Uterus (tissue), 4 donors: ENCODE results near the gene FGFR2. TPM values are rescaled to one million over a fixed set of nuclear protein-coding genes. Genes with fewer than 3 reads are reported as not detected.
A peak's percentile ranks its signal among the peaks of the same experiment; 100 is the strongest.
"Not testable (repeated sequence)": the region's sequence is repeated elsewhere in the genome, so short reads cannot be mapped to it uniquely, and the experiment has no call there.

Experiments used
- DNase-seq, 2 donors: peaks; one replicate each; pipeline ENCODE4 v3.0.0-alpha.2; 2019 to 2020
- H3K27ac ChIP-seq, 2 donors: fragments of 200-600 bp; sonication (generic); 1 replicate in 1 of 2; 2 replicates in 1 of 2; pipeline ENCODE4 v1.5.1; 2016 to 2018
- H3K27me3 ChIP-seq, 2 donors: fragments of 200-600 bp; sonication (generic); one replicate each; pipeline ENCODE4 v1.5.1; 2018 to 2019; ENCODE audit warnings: control low read depth in 1 of 2
- H3K36me3 ChIP-seq, 2 donors: fragments of 200-600 bp; sonication (generic); one replicate each; pipeline ENCODE4 v1.5.1; 2019; ENCODE audit warnings: control low read depth in 1 of 2
- H3K4me1 ChIP-seq, 2 donors: fragments of 200-600 bp; sonication (generic); one replicate each; pipeline ENCODE4 v1.5.1; 2018 to 2019; ENCODE audit warnings: control low read depth in 1 of 2
- H3K4me3 ChIP-seq, 2 donors: fragments of 200-600 bp; sonication (generic); 1 replicate in 1 of 2; 2 replicates in 1 of 2; pipeline ENCODE4 v1.5.1; 2018 to 2019; ENCODE audit warnings: mild to moderate bottlenecking in 1 of 2
- H3K9me3 ChIP-seq, 2 donors: fragments of 200-600 bp; sonication (generic); one replicate each; pipeline ENCODE4 v1.5.1; 2019; ENCODE audit warnings: control low read depth in 1 of 2
- CTCF ChIP-seq, 4 experiments: fragments of 200-600 bp in 2 of 4; fragments of 450-650 bp in 2 of 4; sonication (generic) in 2 of 4; IDR thresholded peaks; one replicate each; pipeline ENCODE4 v1.5.1; 2016 to 2019; ENCODE audit warnings: antibody characterized with exemption in 4 of 4, mild to moderate bottlenecking in 2 of 4, moderate library complexity in 1 of 4
- POLR2A ChIP-seq, 2 donors: fragments of 450-650 bp; IDR thresholded peaks; one replicate each; pipeline ENCODE4 v1.6.1; 2016; ENCODE audit warnings: antibody characterized with exemption in 2 of 2, mild to moderate bottlenecking in 1 of 2, moderate library complexity in 1 of 2
- intact Hi-C: fragments of 100-400 bp; cut with DNase I; formaldehyde crosslinking; loops from one replicate; pipeline ENCODE4 v1.15.1; 2023; ENCODE audit warnings: low total_unique reads
- total RNA-seq, 4 donors: library from RNA; depleted of rRNA in 3 of 4; stranded (reverse); fragments of >200 nt in 3 of 4; gene quantifications; one replicate each; pipeline versions ENCODE4 v1.1.0 to v1.2.4, GENCODE V29; 2014 to 2023
- donor health status: DM: yes; HTN: yes; CAD: no.

FGFR2 gene
- total RNA-seq, 4 donors from 2014 or later, result 27.4 to 159 (median 111) TPM

GRCh38 chr10:121522831-121523230, 75.4 kb downstream of the FGFR2 start:
- Histone ChIP-seq H3K4me1 (peaks cover 0 to 4% of the 10 kb centered on the region in 2 donors), H3K4me3 (no peak overlapping the region), H3K27ac (peak overlapping the region; percentile 77 to 82), H3K27me3 (no peaks in the 10 kb centered on the region), H3K9me3 (no peaks in the 10 kb centered on the region), H3K36me3 (no peaks in the 10 kb centered on the region)
- DNase-seq, result no peak
- TF ChIP-seq POLR2A (IDR thresholded peaks at IDR 0.05), result no peak
- TF ChIP-seq CTCF (IDR thresholded peaks at IDR 0.05), result no peak
- intact Hi-C loops, result no loop called here

- H3K36me3 ChIP-seq, result no peaks in the 10 kb centered on the region
- DNase-seq, result no peak
- H3K4me3 ChIP-seq, result no peak overlapping the region
These were observed 76.3 kb downstream of the FGFR2 start for GRCh38 chr10:121521794-121522556.

GRCh38 chr10:121520526-121520925, 77.7 kb downstream of the FGFR2 start:
- H3K4me1 ChIP-seq, H3K4me3 ChIP-seq, DNase-seq, H3K36me3 ChIP-seq, intact Hi-C loops, H3K27me3 ChIP-seq, H3K9me3 ChIP-seq: not testable (repeated sequence)
- H3K27ac ChIP-seq, result peak overlapping the region; percentile 17 to 62

More at GRCh38 chr10:121521794-121522556, 76.3 kb downstream of the FGFR2 start:
- no peaks in the 10 kb centered on the region for H3K9me3 ChIP-seq
- intact Hi-C loops, result no loop called here
- no peaks in the 10 kb centered on the region for H3K27me3 ChIP-seq
- H3K27ac ChIP-seq, result peak overlapping the region; percentile 77 to 82
- TF ChIP-seq CTCF (IDR thresholded peaks at IDR 0.05), result no peak
- no peak for TF ChIP-seq POLR2A (IDR thresholded peaks at IDR 0.05)
- H3K4me1 ChIP-seq, result peaks cover 0 to 4% of the 10 kb centered on the region in 2 donors

GRCh38 chr10:121519901-121520493, 78.2 kb downstream of the FGFR2 start:
- peaks cover 0 to 4% of the 10 kb centered on the region in 2 donors for H3K4me1 ChIP-seq
- TF ChIP-seq CTCF (IDR thresholded peaks at IDR 0.05) (no peak), POLR2A (IDR thresholded peaks at IDR 0.05) (no peak)
- intact Hi-C loops, result no loop called here
- H3K36me3 ChIP-seq, result no peaks in the 10 kb centered on the region
- no peak overlapping the region for H3K4me3 ChIP-seq
- no peak for DNase-seq
- peak overlapping the region; percentile 17 to 62 for H3K27ac ChIP-seq
- H3K27me3 ChIP-seq, result no peaks in the 10 kb centered on the region
- H3K9me3 ChIP-seq, result no peaks in the 10 kb centered on the region

GRCh38 chr10:121519411-121519810, 78.8 kb downstream of the FGFR2 start:
- TF ChIP-seq CTCF (IDR thresholded peaks at IDR 0.05) (no peak), POLR2A (IDR thresholded peaks at IDR 0.05) (no peak)
- H3K9me3 ChIP-seq, result no peaks in the 10 kb centered on the region
- H3K4me3 ChIP-seq, result no peak overlapping the region
- H3K36me3 ChIP-seq, result no peaks in the 10 kb centered on the region
- DNase-seq, result no peak
- H3K27ac ChIP-seq, result peak overlapping the region; percentile 17 to 62
- intact Hi-C loops, result no loop called here
- peaks cover 0 to 4% of the 10 kb centered on the region in 2 donors for H3K4me1 ChIP-seq
- no peaks in the 10 kb centered on the region for H3K27me3 ChIP-seq
